Fibroblast of lung (primary cell): ENCODE data around the gene SUFU.

ENCODE experiments used
- EZH2 ChIP-seq: IDR thresholded peaks from 2 replicates; pipeline ENCODE4 v1.5.1; 2012; ENCODE audit warnings: low read length, control low read depth, mild to moderate bottlenecking; ENCODE audit errors: missing control alignments
- TF ChIP-seq, protein P1 (sequence below), 2 donors: IDR thresholded peaks in 1 of 2; conservative IDR thresholded peaks in 1 of 2; 1 replicate in 1 of 2; 2 replicates in 1 of 2; pipeline ENCODE4 v1.5.1; 2011 to 2012; ENCODE audit warnings: low read length in 2 of 2, control low read depth in 1 of 2, inconsistent platforms in 1 of 2, low read depth in 1 of 2, mild to moderate bottlenecking in 1 of 2

DNA sequence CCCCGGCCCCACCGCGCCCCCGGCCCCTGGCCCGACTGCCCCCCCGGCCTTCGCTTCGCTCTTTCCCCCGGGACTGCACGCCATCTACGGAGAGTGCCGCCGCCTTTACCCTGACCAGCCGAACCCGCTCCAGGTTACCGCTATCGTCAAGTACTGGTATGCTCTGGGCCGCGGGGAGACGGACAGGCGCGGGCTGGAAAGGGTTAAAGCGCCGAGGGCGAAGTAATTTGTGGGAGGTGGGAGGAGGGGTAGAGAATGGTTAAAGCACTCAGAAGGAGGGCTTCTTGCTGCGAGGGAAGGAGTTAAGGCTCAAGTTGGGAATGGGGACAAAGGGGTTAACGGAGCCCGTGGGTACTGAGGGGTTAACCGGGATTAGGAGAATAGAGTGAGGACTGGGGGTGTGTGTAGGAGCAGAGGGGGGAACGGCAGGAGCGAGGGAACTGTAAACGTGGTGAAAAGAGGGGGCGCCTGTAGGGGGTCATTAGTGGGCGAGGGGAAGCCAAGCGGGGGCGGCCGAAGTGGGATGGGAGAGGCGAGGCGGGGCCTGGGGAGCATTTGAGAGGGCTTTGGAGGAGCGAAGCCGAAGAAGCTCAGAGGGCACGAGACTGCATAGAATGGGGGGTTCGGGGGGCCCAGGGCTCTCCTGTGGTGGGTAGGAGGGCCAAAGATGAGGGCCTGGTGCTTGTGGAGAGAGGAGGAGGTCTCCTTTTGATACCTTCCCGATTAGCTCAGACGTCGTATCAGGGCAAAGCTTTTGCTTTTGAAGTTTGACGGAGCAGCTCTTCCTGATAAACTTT, 605 bp downstream of the SUFU start:
- TF ChIP-seq, protein P1, sequence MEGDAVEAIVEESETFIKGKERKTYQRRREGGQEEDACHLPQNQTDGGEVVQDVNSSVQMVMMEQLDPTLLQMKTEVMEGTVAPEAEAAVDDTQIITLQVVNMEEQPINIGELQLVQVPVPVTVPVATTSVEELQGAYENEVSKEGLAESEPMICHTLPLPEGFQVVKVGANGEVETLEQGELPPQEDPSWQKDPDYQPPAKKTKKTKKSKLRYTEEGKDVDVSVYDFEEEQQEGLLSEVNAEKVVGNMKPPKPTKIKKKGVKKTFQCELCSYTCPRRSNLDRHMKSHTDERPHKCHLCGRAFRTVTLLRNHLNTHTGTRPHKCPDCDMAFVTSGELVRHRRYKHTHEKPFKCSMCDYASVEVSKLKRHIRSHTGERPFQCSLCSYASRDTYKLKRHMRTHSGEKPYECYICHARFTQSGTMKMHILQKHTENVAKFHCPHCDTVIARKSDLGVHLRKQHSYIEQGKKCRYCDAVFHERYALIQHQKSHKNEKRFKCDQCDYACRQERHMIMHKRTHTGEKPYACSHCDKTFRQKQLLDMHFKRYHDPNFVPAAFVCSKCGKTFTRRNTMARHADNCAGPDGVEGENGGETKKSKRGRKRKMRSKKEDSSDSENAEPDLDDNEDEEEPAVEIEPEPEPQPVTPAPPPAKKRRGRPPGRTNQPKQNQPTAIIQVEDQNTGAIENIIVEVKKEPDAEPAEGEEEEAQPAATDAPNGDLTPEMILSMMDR (conservative IDR thresholded peaks at IDR 0.05 in 1 of 2, IDR thresholded peaks at IDR 0.05 in 1 of 2; ENCODE audit: low read depth in 1 of 2, low read length in 2 of 2): no peak
- TF ChIP-seq EZH2: no peak
